ENCODE results near the gene SIK3. TPM values are rescaled to one million over a fixed set of nuclear protein-coding genes. Genes with fewer than 3 reads are reported as not detected.

Gene SIK3
- total RNA-seq, 1 experiment from 2014 or later, result 31.4 TPM

DNA sequence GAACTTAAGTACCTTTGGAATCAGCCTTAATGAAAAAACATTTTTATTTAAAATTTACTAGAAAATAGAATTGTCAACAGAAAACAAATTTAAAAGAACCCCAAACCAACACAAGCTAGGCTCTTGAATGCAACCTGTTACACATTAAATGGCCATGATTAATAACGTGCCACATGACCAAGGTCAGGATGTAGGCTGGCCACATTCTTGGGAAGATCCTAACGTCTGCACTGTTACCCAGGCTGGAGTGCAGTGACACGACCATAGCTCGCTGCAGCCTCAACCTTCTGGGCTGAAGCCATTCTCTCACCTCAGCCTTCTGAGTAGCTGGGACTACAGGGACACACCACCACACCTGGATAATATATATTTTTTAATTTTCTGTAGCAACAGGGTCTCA, 134.4 kb downstream of the SIK3 start:
- no peak overlapping the region for H3K4me3 Mint-ChIP-seq
- Histone ChIP-seq H3K4me1 (ENCODE audit: insufficient read depth, low read length) (peaks cover 3% of the 10 kb centered on the region; the same call in 1 of the 2 replicates), H3K4me2 (ENCODE audit: insufficient read depth, insufficient read length, low read length) (no peak overlapping the region), H3K9me3 (ENCODE audit: control insufficient read depth, low read depth, low read length) (no peaks in the 10 kb centered on the region), H3T11ph (ENCODE audit: low read length) (no peak overlapping the region), H4K8ac (replicated peaks; ENCODE audit: insufficient read length, low read depth, low read length) (no peak overlapping the region), H4K5ac (ENCODE audit: insufficient read length, low read depth, low read length) (no peak overlapping the region), H2BK12ac (ENCODE audit: insufficient read length, low read depth, low read length) (no peak overlapping the region), H4K91ac (ENCODE audit: insufficient read length, low read depth, low read length) (no peak overlapping the region), H3K56ac (ENCODE audit: insufficient read length, low read depth, low read length) (no peak overlapping the region), H2AFZ (ENCODE audit: low read length) (no peak overlapping the region), H4K20me1 (ENCODE audit: control insufficient read depth, insufficient read depth, insufficient read length) (peaks cover 3% of the 10 kb centered on the region), H3K79me1 (ENCODE audit: insufficient read depth, low read depth, low read length, poor library complexity, severe bottlenecking) (peaks cover 3% of the 10 kb centered on the region), H2BK20ac (ENCODE audit: low read depth, low read length, poor library complexity, severe bottlenecking) (no peak overlapping the region), H2BK5ac (ENCODE audit: insufficient read length, low read length) (no peak overlapping the region), H3K23ac (ENCODE audit: insufficient read length, low read depth, low read length) (no peak overlapping the region), H3K4ac (ENCODE audit: low read depth, low read length) (no peak overlapping the region), H3K27me3 (ENCODE audit: insufficient read depth, low read length) (no peaks in the 10 kb centered on the region), H2BK15ac (ENCODE audit: low read depth, low read length) (no peak overlapping the region), H3K18ac (ENCODE audit: insufficient read length, low read depth, low read length) (no peak overlapping the region), H3K23me2 (ENCODE audit: insufficient read length, low read depth, low read length, poor library complexity, severe bottlenecking) (no peaks in the 10 kb centered on the region), H2BK120ac (ENCODE audit: low read depth, low read length, poor library complexity, severe bottlenecking) (no peak overlapping the region), H3K9ac (ENCODE audit: extremely low read depth, insufficient read length, low read length) (no peak overlapping the region), H3K14ac (ENCODE audit: insufficient read depth, low read length) (no peak overlapping the region), H3K79me2 (ENCODE audit: insufficient read depth, low read length) (0 out of 2 replicates have a peak, but pooled peaks cover 2% of the 10 kb centered on the region), H2AK5ac (ENCODE audit: insufficient read length, low read length) (no peak overlapping the region), H3K27ac (ENCODE audit: insufficient read length, low read depth, low read length) (no peak overlapping the region)
- no peak for DNase-seq
- no peaks in the 10 kb centered on the region for H3K36me3 Mint-ChIP-seq (ENCODE audit: insufficient read depth in 1 of 3, low read depth in 3 of 3)
- WGBS (ENCODE audit: extremely low coverage, insufficient read length, low lambda C conversion rate), result no CpG with 5 or more reads among the region's 4 CpGs
- H3K27ac Mint-ChIP-seq, result no peak overlapping the region
- H3K27me3 Mint-ChIP-seq (ENCODE audit: low read depth), result no peaks in the 10 kb centered on the region
- H3K4me1 Mint-ChIP-seq, result peaks cover 25 to 27% of the 10 kb centered on the region in 2 experiments
- H3K9me3 Mint-ChIP-seq, result no peaks in the 10 kb centered on the region
- TF ChIP-seq, protein P1, sequence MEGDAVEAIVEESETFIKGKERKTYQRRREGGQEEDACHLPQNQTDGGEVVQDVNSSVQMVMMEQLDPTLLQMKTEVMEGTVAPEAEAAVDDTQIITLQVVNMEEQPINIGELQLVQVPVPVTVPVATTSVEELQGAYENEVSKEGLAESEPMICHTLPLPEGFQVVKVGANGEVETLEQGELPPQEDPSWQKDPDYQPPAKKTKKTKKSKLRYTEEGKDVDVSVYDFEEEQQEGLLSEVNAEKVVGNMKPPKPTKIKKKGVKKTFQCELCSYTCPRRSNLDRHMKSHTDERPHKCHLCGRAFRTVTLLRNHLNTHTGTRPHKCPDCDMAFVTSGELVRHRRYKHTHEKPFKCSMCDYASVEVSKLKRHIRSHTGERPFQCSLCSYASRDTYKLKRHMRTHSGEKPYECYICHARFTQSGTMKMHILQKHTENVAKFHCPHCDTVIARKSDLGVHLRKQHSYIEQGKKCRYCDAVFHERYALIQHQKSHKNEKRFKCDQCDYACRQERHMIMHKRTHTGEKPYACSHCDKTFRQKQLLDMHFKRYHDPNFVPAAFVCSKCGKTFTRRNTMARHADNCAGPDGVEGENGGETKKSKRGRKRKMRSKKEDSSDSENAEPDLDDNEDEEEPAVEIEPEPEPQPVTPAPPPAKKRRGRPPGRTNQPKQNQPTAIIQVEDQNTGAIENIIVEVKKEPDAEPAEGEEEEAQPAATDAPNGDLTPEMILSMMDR (conservative IDR thresholded peaks at IDR 0.05), result no peak
